ENCODE measurements around the gene LRMDA.

The LRMDA gene

DNA sequence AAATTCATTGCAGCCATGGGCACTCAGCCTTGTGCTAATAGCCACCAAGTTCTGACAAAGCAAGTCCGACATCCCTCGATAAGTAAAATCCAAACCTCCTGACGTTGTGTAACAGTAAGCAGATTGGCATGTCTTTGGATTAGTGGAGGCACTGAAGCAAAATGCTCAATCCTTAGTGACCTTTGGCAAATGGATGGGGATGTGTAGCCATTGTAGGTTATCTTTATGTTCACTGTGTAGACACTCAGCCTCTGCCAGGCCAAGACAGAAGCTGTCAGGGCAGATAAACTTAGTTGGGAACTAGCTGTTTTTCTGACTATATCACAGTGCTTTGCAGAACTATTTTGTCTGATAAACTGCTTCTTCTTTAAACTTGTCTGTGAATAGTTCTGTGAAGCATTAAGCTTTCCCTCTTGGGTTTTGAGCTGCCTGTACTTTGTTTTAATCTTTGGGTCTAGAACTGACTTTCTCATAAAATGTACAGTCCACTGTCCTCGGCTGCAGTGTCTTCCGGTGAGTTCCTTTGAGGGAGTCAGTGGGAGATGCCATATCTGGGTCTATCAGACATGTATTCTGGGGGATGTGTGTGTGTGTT is 220.8 kb downstream of the LRMDA start:
- Histone ChIP-seq H3K36me3 (ENCODE audit: insufficient read depth, low read length) (no peaks in the 10 kb centered on the region), H3K27ac (ENCODE audit: low read length) (no peak overlapping the region), H3K4me2 (ENCODE audit: insufficient read depth, low read length) (no peak overlapping the region), H3K79me2 (ENCODE audit: insufficient read depth, low read length) (no peaks in the 10 kb centered on the region), H3K4me1 (ENCODE audit: insufficient read depth, low read length) (no peaks in the 10 kb centered on the region), H3K9ac (ENCODE audit: low read depth, low read length) (no peak overlapping the region), H2AFZ (ENCODE audit: low read depth, low read length) (no peak overlapping the region), H3K27me3 (ENCODE audit: insufficient read depth, low read length, poor library complexity) (peaks cover 6% of the 10 kb centered on the region), H4K20me1 (ENCODE audit: insufficient read depth, low read length) (no peaks in the 10 kb centered on the region), H3K9me3 (ENCODE audit: insufficient read depth, low read length, severe bottlenecking) (no peaks in the 10 kb centered on the region), H3K4me3 (ENCODE audit: low read depth in 1 of 2, low read length in 2 of 2) (no peak overlapping the region)
- no peak for ATAC-seq (ENCODE audit: insufficient read depth, low read depth)
- no peak for TF ChIP-seq EZH2 (IDR thresholded peaks at IDR 0.05; ENCODE audit: borderline replicate concordance, low read depth, low read length, severe bottlenecking)
- TF ChIP-seq, protein P1, sequence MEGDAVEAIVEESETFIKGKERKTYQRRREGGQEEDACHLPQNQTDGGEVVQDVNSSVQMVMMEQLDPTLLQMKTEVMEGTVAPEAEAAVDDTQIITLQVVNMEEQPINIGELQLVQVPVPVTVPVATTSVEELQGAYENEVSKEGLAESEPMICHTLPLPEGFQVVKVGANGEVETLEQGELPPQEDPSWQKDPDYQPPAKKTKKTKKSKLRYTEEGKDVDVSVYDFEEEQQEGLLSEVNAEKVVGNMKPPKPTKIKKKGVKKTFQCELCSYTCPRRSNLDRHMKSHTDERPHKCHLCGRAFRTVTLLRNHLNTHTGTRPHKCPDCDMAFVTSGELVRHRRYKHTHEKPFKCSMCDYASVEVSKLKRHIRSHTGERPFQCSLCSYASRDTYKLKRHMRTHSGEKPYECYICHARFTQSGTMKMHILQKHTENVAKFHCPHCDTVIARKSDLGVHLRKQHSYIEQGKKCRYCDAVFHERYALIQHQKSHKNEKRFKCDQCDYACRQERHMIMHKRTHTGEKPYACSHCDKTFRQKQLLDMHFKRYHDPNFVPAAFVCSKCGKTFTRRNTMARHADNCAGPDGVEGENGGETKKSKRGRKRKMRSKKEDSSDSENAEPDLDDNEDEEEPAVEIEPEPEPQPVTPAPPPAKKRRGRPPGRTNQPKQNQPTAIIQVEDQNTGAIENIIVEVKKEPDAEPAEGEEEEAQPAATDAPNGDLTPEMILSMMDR (IDR thresholded peaks at IDR 0.05; ENCODE audit: borderline replicate concordance, extremely low read depth, low read length, poor library complexity, severe bottlenecking): no peak
- no peak for DNase-seq

DNA sequence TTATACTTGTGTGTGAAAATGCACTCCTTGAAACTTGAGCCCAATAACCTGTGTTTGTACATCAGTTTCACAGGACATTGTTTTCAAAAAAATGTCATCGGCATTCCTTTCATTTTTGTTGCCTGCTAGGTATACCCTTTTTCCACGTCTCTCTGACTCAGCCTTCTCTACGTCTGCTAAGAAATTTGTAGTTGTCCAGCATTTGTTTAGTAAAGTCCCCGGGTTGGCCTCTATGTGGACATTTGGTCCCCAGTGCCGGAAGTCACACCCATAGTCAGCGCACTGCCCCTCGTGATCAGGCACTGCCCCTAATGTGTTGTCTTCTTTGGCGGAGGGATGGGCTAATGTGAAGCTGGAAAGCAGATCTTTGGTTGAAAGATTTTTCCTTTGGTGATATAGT is 222.3 kb downstream of the LRMDA start:
- Histone ChIP-seq H3K4me3 (ENCODE audit: low read depth in 1 of 2, low read length in 2 of 2) (no peak overlapping the region), H3K9me3 (ENCODE audit: insufficient read depth, low read length, severe bottlenecking) (no peaks in the 10 kb centered on the region), H4K20me1 (ENCODE audit: insufficient read depth, low read length) (no peaks in the 10 kb centered on the region), H3K27me3 (ENCODE audit: insufficient read depth, low read length, poor library complexity) (no peaks in the 10 kb centered on the region), H3K79me2 (ENCODE audit: insufficient read depth, low read length) (no peaks in the 10 kb centered on the region), H3K9ac (ENCODE audit: low read depth, low read length) (no peak overlapping the region), H2AFZ (ENCODE audit: low read depth, low read length) (no peak overlapping the region), H3K4me2 (ENCODE audit: insufficient read depth, low read length) (no peak overlapping the region), H3K4me1 (ENCODE audit: insufficient read depth, low read length) (no peaks in the 10 kb centered on the region), H3K36me3 (ENCODE audit: insufficient read depth, low read length) (no peaks in the 10 kb centered on the region), H3K27ac (ENCODE audit: low read length) (no peak overlapping the region)
- ATAC-seq (ENCODE audit: insufficient read depth, low read depth): no peak
- TF ChIP-seq, protein P1 (IDR thresholded peaks at IDR 0.05; ENCODE audit: borderline replicate concordance, extremely low read depth, low read length, poor library complexity, severe bottlenecking): no peak
- no peak for TF ChIP-seq EZH2 (IDR thresholded peaks at IDR 0.05; ENCODE audit: borderline replicate concordance, low read depth, low read length, severe bottlenecking)
- DNase-seq: no peak

DNA sequence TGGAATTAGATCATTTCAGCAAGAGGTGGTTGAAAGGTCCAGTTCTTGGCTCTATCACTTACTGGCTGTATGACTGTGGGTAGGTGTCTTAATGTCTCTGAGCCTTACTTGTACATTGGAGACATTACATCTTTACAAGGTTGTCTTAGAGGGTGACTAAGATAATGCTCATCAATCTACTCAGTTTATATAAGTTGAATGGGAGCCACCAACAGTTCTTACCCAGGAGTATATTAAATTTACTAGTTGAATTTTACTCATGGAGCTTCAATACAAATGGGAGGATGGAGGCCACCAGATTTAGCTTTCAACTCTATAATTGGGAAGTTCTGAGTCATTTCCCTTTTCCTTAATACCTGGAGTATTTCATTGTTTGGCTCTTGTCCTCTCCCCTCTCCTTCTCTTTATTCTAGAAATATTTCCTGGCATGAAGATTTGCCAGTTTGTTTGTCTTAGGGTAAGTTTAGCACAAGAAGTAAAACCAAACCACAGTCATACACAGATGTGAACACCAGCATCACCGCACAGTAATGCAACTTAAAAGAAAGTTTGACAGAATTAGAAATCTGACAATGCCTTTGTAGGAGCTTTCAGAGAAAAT is 222.8 kb downstream of the LRMDA start:
- Histone ChIP-seq H3K79me2 (ENCODE audit: insufficient read depth, low read length) (no peaks in the 10 kb centered on the region), H3K9ac (ENCODE audit: low read depth, low read length) (no peak overlapping the region), H3K27ac (ENCODE audit: low read length) (no peak overlapping the region), H3K27me3 (ENCODE audit: insufficient read depth, low read length, poor library complexity) (peaks cover 5% of the 10 kb centered on the region), H3K4me1 (ENCODE audit: insufficient read depth, low read length) (no peaks in the 10 kb centered on the region), H2AFZ (ENCODE audit: low read depth, low read length) (no peak overlapping the region), H3K4me3 (ENCODE audit: low read depth in 1 of 2, low read length in 2 of 2) (no peak overlapping the region), H3K9me3 (ENCODE audit: insufficient read depth, low read length, severe bottlenecking) (no peaks in the 10 kb centered on the region), H3K4me2 (ENCODE audit: insufficient read depth, low read length) (no peak overlapping the region), H4K20me1 (ENCODE audit: insufficient read depth, low read length) (no peaks in the 10 kb centered on the region), H3K36me3 (ENCODE audit: insufficient read depth, low read length) (no peaks in the 10 kb centered on the region)
- no peak for TF ChIP-seq EZH2 (IDR thresholded peaks at IDR 0.05; ENCODE audit: borderline replicate concordance, low read depth, low read length, severe bottlenecking)
- TF ChIP-seq, protein P1 (IDR thresholded peaks at IDR 0.05; ENCODE audit: borderline replicate concordance, extremely low read depth, low read length, poor library complexity, severe bottlenecking): no peak
- no peak for ATAC-seq (ENCODE audit: insufficient read depth, low read depth)
- DNase-seq: no peak

Data from DND-41 (cell line).